MG63 (cell line): Measurements from ENCODE around the gene DGKB. TPM values are rescaled to one million over a fixed set of nuclear protein-coding genes. Genes with fewer than 3 reads are reported as not detected.

Experiments
- DNase-seq: peaks from one replicate; pipeline ENCODE4 v3.0.0-alpha.2; 2020
- H3K27me3 ChIP-seq: fragments of 250-450 bp; sonication (Bioruptor Pico); 2 replicates; pipeline ENCODE4 v1.5.1; 2020; ENCODE audit warnings: mild to moderate bottlenecking, moderate library complexity
- H3K36me3 ChIP-seq: fragments of 250-450 bp; sonication (Bioruptor Pico); 2 replicates; pipeline ENCODE4 v1.5.1; 2020; ENCODE audit warnings: mild to moderate bottlenecking, moderate library complexity
- H3K4me3 ChIP-seq: fragments of 250-450 bp; sonication (Bioruptor Pico); 2 replicates; pipeline ENCODE4 v1.5.1; 2020; ENCODE audit warnings: mild to moderate bottlenecking, moderate library complexity
- H3K9me3 ChIP-seq: fragments of 250-450 bp; sonication (Bioruptor Pico); 2 replicates; pipeline ENCODE4 v1.5.1; 2020; ENCODE audit warnings: mild to moderate bottlenecking, moderate library complexity
- total RNA-seq: library from RNA; depleted of rRNA; stranded (reverse); fragments of >200 nt; shearing (Covaris generic); gene quantifications from 2 replicates; pipeline ENCODE4 v1.2.3, GENCODE V29; 2014; ENCODE audit warnings: low replicate concordance; rRNA removed

The DGKB gene
- not detected in 2 replicates for total RNA-seq

GRCh38 chr7:14902589-14903067 is at the start of gene DGKB:
Gene DGKB, minus strand, starts transcription at chr7:14902751.
- H3K36me3 ChIP-seq, result no peaks in the 10 kb centered on the region
- H3K9me3 ChIP-seq, result no peaks in the 10 kb centered on the region
- DNase-seq, result peak; percentile 23
- peak within 1 kb of the TSS; percentile 36 for H3K4me3 ChIP-seq
- no peaks in the 10 kb centered on the region for H3K27me3 ChIP-seq

GRCh38 chr7:14950013-14950412 is 47.5 kb upstream of the DGKB start:
- Histone ChIP-seq H3K27me3 (no peaks in the 10 kb centered on the region), H3K9me3 (no peaks in the 10 kb centered on the region; the same call in 1 of the 2 replicates), H3K4me3 (no peak overlapping the region), H3K36me3 (no peaks in the 10 kb centered on the region)
- no peak for DNase-seq

DNA sequence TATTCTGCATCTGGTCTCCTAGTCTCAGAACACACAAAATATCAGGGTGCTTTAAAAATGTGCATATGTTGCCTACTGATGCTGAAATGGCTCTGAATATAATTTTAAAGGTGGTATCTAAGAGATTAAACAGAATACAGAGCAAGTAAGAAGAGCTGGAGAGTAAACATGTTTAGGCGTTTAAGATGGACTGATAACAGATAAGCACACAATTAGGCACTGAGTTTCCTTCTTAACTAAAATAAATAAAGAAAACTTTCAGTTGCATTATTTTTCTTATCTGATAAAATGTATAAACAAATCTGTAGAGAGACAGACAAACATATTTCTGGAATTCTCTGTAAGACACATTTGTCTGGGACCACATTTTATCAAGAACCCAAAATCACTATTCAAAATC is 35.6 kb upstream of the DGKB start:
- no peak for DNase-seq

GRCh38 chr7:14937581-14937980 is 35.0 kb upstream of the DGKB start:
- Histone ChIP-seq H3K36me3 (no peaks in the 10 kb centered on the region), H3K27me3 (no peaks in the 10 kb centered on the region), H3K9me3 (no peaks in the 10 kb centered on the region), H3K4me3 (no peak overlapping the region)
- no peak for DNase-seq

More for the DNA sequence above, 35.6 kb upstream of the DGKB start:
- Histone ChIP-seq H3K36me3 (no peaks in the 10 kb centered on the region), H3K27me3 (no peaks in the 10 kb centered on the region), H3K4me3 (no peak overlapping the region), H3K9me3 (no peaks in the 10 kb centered on the region)

- Histone ChIP-seq H3K27me3 (no peaks in the 10 kb centered on the region), H3K4me3 (no peak overlapping the region), H3K36me3 (no peaks in the 10 kb centered on the region), H3K9me3 (no peaks in the 10 kb centered on the region)
- peak; percentile 46 for DNase-seq
Measured at GRCh38 chr7:14936554-14936953, 34.0 kb upstream of the DGKB start.

- H3K9me3 ChIP-seq, result no peaks in the 10 kb centered on the region
- no peak for DNase-seq
- no peak overlapping the region for H3K4me3 ChIP-seq
Measured at GRCh38 chr7:14934839-14935238, 32.3 kb upstream of the DGKB start.

GRCh38 chr7:14931511-14932215 is 29.1 kb upstream of the DGKB start:
- Histone ChIP-seq H3K4me3 (no peak overlapping the region), H3K36me3 (no peaks in the 10 kb centered on the region), H3K9me3 (no peaks in the 10 kb centered on the region), H3K27me3 (no peaks in the 10 kb centered on the region)
- no peak for DNase-seq

More at GRCh38 chr7:14934839-14935238, 32.3 kb upstream of the DGKB start:
- Histone ChIP-seq H3K36me3 (no peaks in the 10 kb centered on the region), H3K27me3 (no peaks in the 10 kb centered on the region)

- no peaks in the 10 kb centered on the region for H3K36me3 ChIP-seq
- H3K4me3 ChIP-seq, result no peak overlapping the region
- H3K9me3 ChIP-seq, result no peaks in the 10 kb centered on the region
- no peaks in the 10 kb centered on the region for H3K27me3 ChIP-seq
- no peak for DNase-seq
Measured at GRCh38 chr7:14924398-14924797, 21.8 kb upstream of the DGKB start.

GRCh38 chr7:14911077-14911476 is 8.5 kb upstream of the DGKB start:
- no peak for DNase-seq
- Histone ChIP-seq H3K27me3 (no peaks in the 10 kb centered on the region), H3K4me3 (no peak overlapping the region), H3K9me3 (peaks cover 3% of the 10 kb centered on the region; the same call in 1 of the 2 replicates), H3K36me3 (no peaks in the 10 kb centered on the region)

GRCh38 chr7:14908697-14909096 is 6.1 kb upstream of the DGKB start:
- no peaks in the 10 kb centered on the region for H3K9me3 ChIP-seq
- H3K4me3 ChIP-seq, result no peak overlapping the region
- H3K36me3 ChIP-seq, result no peaks in the 10 kb centered on the region
- DNase-seq, result no peak
- H3K27me3 ChIP-seq, result no peaks in the 10 kb centered on the region

DNA sequence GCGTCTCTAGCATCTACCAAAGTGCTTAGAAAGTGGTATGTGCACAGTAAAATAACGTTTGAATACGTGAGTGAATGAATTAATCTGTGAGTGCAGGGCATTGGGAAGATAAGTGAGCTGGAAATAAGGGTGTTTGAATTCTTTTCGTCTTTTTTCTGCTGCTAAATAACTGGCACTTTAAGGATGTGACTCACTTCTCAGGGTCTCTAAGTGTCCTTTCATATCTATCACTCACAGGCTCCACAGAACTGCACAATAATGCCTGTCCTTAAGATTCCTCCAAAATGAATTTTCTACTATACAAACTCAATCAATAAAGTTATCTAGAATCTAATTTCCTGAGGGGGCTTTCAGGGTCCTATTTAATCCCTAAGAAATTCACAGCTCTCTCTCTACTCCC is 3.2 kb upstream of the DGKB start:
- H3K9me3 ChIP-seq, result no peaks in the 10 kb centered on the region
- no peak overlapping the region for H3K4me3 ChIP-seq
- no peak for DNase-seq
- no peaks in the 10 kb centered on the region for H3K27me3 ChIP-seq
- H3K36me3 ChIP-seq, result no peaks in the 10 kb centered on the region

DNA sequence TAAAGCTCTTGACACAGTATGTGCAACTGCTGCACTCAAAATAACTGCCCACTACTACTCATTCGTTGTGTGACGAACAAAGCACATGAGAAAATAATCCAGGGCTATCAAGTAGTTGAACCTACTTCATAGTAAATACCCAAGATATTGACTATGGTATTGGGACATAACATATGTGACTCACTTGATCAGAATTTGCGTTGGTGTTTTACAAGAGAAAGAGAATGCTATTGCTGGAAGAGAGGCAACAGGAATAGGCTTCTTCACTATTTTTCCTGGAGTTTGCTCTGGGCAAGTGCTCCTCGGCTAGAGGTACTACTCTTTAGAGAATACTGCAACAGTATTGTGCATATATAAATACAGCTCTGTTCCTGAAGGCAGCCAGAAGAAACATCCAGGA is 2.5 kb downstream of the DGKB start:
- Histone ChIP-seq H3K36me3 (no peaks in the 10 kb centered on the region), H3K9me3 (no peaks in the 10 kb centered on the region), H3K4me3 (no peak overlapping the region), H3K27me3 (no peaks in the 10 kb centered on the region)
- no peak for DNase-seq

DNA sequence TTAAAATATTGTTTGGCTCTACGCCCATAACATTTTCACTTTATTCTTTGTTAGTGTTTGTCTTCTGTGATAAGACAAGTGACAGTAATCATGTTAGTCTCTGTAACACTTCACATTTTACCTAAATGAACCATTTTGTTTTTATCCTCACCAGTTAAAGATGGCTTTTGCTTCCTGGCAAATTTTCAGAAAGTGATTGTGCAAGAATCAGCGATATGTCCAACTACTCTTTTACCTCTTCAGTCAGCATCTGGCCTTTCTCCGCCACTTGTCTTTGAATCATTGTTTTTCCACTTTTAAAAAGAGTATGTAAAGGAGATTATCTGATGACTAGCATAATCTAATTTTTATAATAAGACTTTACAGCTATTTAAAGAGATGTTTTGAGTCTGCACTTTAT is 3.5 kb downstream of the DGKB start:
- Histone ChIP-seq H3K4me3 (no peak overlapping the region), H3K9me3 (no peaks in the 10 kb centered on the region), H3K27me3 (no peaks in the 10 kb centered on the region), H3K36me3 (no peaks in the 10 kb centered on the region)
- DNase-seq, result no peak

GRCh38 chr7:14896461-14896860 is 6.1 kb downstream of the DGKB start:
- H3K27me3 ChIP-seq, result no peaks in the 10 kb centered on the region
- H3K4me3 ChIP-seq, result no peak overlapping the region
- no peak for DNase-seq
- H3K9me3 ChIP-seq, result no peaks in the 10 kb centered on the region
- H3K36me3 ChIP-seq, result no peaks in the 10 kb centered on the region

- DNase-seq, result no peak
- Histone ChIP-seq H3K9me3 (no peaks in the 10 kb centered on the region), H3K4me3 (no peak overlapping the region), H3K36me3 (no peaks in the 10 kb centered on the region), H3K27me3 (no peaks in the 10 kb centered on the region)
Measured at GRCh38 chr7:14894826-14895225, 7.7 kb downstream of the DGKB start.

GRCh38 chr7:14892961-14893360 is 9.6 kb downstream of the DGKB start:
- no peak for DNase-seq
- H3K36me3 ChIP-seq, result no peaks in the 10 kb centered on the region
- H3K4me3 ChIP-seq, result no peak overlapping the region
- H3K9me3 ChIP-seq, result no peaks in the 10 kb centered on the region
- H3K27me3 ChIP-seq, result no peaks in the 10 kb centered on the region

GRCh38 chr7:14891289-14891688 is 11.3 kb downstream of the DGKB start:
- Histone ChIP-seq H3K4me3 (no peak overlapping the region), H3K36me3 (no peaks in the 10 kb centered on the region), H3K27me3 (no peaks in the 10 kb centered on the region), H3K9me3 (no peaks in the 10 kb centered on the region)
- DNase-seq, result no peak

- H3K27me3 ChIP-seq, result no peaks in the 10 kb centered on the region
- peak; percentile 4 for DNase-seq
- no peaks in the 10 kb centered on the region; the same call in 1 of the 2 replicates for H3K9me3 ChIP-seq
- no peak overlapping the region for H3K4me3 ChIP-seq
- no peaks in the 10 kb centered on the region for H3K36me3 ChIP-seq
Measured at GRCh38 chr7:14888962-14889361, 13.6 kb downstream of the DGKB start.
